ENCODE data around the gene SNCG. TPM values are rescaled to one million over a fixed set of nuclear protein-coding genes. Genes with fewer than 3 reads are reported as not detected.

Gene SNCG
- total and polyA plus RNA-seq, 2 donors (not counting 1 experiment from before 2014, with no cell fraction given), result not detected

DNA sequence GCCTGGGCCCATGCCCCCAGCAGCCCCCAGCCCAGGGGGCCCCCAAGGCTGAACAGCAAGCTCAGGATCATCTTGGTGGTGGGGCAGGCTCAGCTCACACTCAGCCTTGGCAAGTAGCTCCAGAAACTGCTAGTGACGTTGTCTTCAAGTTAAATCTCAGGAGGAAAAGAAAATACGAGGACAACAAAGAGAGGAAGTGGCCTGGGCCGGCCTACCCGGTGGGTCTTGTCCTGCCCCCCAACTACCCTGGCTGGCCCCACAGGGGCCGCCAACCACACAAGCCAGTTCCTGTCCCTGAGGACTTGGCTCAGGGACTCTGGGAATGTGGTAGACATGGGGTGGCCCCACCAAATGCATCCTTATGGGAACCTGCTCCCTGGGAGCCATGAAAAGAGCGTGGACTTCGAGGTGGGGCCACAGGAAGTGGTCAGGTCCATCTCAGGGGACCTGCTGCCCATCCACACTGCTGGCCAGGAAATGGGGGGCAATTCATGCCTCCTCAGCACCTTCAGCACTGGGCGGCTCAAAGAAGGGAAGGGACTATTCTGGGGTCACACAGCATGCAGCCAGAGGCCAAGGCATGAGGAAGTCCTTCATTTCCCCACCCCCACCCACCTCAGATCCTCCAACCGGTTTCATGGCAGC lies 806 bp upstream of the SNCG start, which contains the start of gene MMRN2:
Gene MMRN2, minus strand, starts transcription at position 145 of the 645 bp plus-strand sequence. Its CDS starts 74 bp downstream, at position 71.
- Histone ChIP-seq H2AFZ (ENCODE audit: insufficient read depth, low read depth, low read length, poor library complexity, severe bottlenecking) (no peak within 1 kb of the TSS), H3K79me2 (ENCODE audit: control insufficient read depth, insufficient read depth, low read length) (no peaks in the 10 kb centered on the region), H3K9ac (ENCODE audit: low read length) (no peak within 1 kb of the TSS), H3K4me1 (ENCODE audit: control insufficient read depth in 2 of 2, insufficient read depth in 2 of 2, low read length in 2 of 2) (peaks cover 0 to 6% of the 10 kb centered on the region in 2 donors), H3K27me3 (replicated peaks in 1 of 4; ENCODE audit: control extremely low read depth in 1 of 4, control insufficient read depth in 3 of 4, insufficient read depth in 4 of 4, low read length in 3 of 4) (peaks cover 0 to 3% (median 0%) of the 10 kb centered on the region in 4 experiments), H3K27ac (ENCODE audit: low read length in 2 of 2) (no peak within 1 kb of the TSS), H3K4me3 (ENCODE audit: control extremely low read depth in 1 of 5, extremely low read depth in 1 of 5, insufficient read depth in 1 of 5, low read depth in 2 of 5, low read length in 4 of 5) (no peak within 1 kb of the TSS), H3K36me3 (replicated peaks in 1 of 2; ENCODE audit: control extremely low read depth in 1 of 2, control insufficient read depth in 1 of 2, extremely low read depth in 1 of 2, insufficient read depth in 2 of 2, low read length in 1 of 2) (no peaks in the 10 kb centered on the region), H4K20me1 (ENCODE audit: control insufficient read depth, insufficient read depth, low read length, poor library complexity, severe bottlenecking) (no peaks in the 10 kb centered on the region), H3K9me3 (ENCODE audit: control extremely low read depth in 1 of 3, control insufficient read depth in 2 of 3, insufficient read depth in 1 of 3, low read length in 2 of 3) (peaks cover 0 to 11% (median 4%) of the 10 kb centered on the region in 3 donors), H3K4me2 (replicated peaks; ENCODE audit: low read depth, low read length, poor library complexity, severe bottlenecking) (no peak within 1 kb of the TSS)
- DNase-seq, result no peak
- 38% methylated on average over 8 of the region's 9 CpGs for WGBS (ENCODE audit: insufficient coverage)
- H3K27me3 Mint-ChIP-seq, result no peaks in the 10 kb centered on the region
- H3K27ac Mint-ChIP-seq, result no peak within 1 kb of the TSS
- H3K9me3 Mint-ChIP-seq (ENCODE audit: insufficient read depth), result peaks cover 3% of the 10 kb centered on the region
- no peak for ATAC-seq (ENCODE audit: low read depth)
- H3K4me3 Mint-ChIP-seq, result no peak within 1 kb of the TSS
- H3K4me1 Mint-ChIP-seq, result no peaks in the 10 kb centered on the region
- intact Hi-C loops (cut with micrococcal nuclease), result no loop called here
- POLR2A ChIA-PET, result no interaction called here
- TF ChIP-seq, protein P1, sequence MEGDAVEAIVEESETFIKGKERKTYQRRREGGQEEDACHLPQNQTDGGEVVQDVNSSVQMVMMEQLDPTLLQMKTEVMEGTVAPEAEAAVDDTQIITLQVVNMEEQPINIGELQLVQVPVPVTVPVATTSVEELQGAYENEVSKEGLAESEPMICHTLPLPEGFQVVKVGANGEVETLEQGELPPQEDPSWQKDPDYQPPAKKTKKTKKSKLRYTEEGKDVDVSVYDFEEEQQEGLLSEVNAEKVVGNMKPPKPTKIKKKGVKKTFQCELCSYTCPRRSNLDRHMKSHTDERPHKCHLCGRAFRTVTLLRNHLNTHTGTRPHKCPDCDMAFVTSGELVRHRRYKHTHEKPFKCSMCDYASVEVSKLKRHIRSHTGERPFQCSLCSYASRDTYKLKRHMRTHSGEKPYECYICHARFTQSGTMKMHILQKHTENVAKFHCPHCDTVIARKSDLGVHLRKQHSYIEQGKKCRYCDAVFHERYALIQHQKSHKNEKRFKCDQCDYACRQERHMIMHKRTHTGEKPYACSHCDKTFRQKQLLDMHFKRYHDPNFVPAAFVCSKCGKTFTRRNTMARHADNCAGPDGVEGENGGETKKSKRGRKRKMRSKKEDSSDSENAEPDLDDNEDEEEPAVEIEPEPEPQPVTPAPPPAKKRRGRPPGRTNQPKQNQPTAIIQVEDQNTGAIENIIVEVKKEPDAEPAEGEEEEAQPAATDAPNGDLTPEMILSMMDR (IDR thresholded peaks at IDR 0.05), result no peak
- no peak for TF ChIP-seq EZH2 (IDR thresholded peaks at IDR 0.05; ENCODE audit: borderline replicate concordance, insufficient read depth, low read depth, low read length, poor library complexity, severe bottlenecking)
- CTCF ChIA-PET, result no interaction called here

DNA sequence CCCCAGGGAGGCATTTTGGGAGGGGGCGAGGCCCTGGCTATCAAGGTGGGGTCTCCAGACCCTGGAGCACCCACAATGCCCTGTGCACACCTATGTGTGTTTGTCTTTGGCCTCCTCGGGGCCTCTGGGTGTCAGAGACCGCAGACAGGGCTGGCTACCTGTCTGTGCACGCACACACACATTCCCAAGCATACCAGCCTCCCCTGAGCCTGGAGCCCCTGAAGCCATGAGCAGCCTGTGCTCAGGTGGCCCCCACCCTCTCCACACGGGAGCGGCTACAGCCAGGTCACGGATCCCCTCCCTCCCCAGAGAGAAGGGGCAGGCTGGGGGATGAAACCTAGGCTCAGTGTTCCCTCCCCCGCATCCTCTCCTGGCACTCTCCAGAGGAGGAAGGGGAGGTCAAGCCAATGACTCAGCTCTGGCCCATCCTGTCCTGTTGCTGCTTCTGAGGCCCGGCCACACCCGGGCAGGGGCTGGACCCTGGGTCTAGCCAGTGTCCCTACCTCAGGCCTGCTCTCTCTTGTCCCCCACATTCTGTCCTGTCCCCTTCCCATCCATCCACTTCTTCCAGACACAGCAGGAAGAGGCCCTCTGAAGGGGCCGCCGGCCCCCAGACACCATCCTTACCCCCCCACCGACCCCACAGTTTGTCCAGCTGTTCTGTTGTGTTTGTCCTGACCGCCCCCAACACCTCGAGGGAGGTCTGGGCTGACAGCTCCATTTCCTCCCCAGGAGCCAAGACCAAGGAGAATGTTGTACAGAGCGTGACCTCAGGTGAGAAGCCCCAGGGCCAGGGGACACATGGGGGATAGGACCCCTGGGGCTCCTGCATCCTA lies 720 bp downstream of the SNCG start:
- DNase-seq (no peak), ATAC-seq (ENCODE audit: low read depth) (no peak)
- no peaks in the 10 kb centered on the region for H3K79me2 ChIP-seq (ENCODE audit: control insufficient read depth, insufficient read depth, low read length)
- no peaks in the 10 kb centered on the region for H4K20me1 ChIP-seq (ENCODE audit: control insufficient read depth, insufficient read depth, low read length, poor library complexity, severe bottlenecking)
- POLR2A ChIA-PET, result no interaction called here
- no peak overlapping the region for H3K4me3 ChIP-seq (ENCODE audit: control extremely low read depth in 1 of 5, extremely low read depth in 1 of 5, insufficient read depth in 1 of 5, low read depth in 2 of 5, low read length in 4 of 5)
- H3K27me3 ChIP-seq (replicated peaks in 1 of 4; ENCODE audit: control extremely low read depth in 1 of 4, control insufficient read depth in 3 of 4, insufficient read depth in 4 of 4, low read length in 3 of 4), result peaks cover 0 to 3% (median 0%) of the 10 kb centered on the region in 4 experiments
- Mint-ChIP-seq H3K9me3 (ENCODE audit: insufficient read depth) (no peaks in the 10 kb centered on the region), H3K4me3 (no peak overlapping the region), H3K27me3 (no peaks in the 10 kb centered on the region), H3K4me1 (no peaks in the 10 kb centered on the region), H3K27ac (no peak overlapping the region)
- no peaks in the 10 kb centered on the region for H3K36me3 ChIP-seq (replicated peaks in 1 of 2; ENCODE audit: control extremely low read depth in 1 of 2, control insufficient read depth in 1 of 2, extremely low read depth in 1 of 2, insufficient read depth in 2 of 2, low read length in 1 of 2)
- intact Hi-C loops (cut with micrococcal nuclease), result no loop called here
- TF ChIP-seq EZH2 (IDR thresholded peaks at IDR 0.05; ENCODE audit: borderline replicate concordance, insufficient read depth, low read depth, low read length, poor library complexity, severe bottlenecking), result no peak
- TF ChIP-seq, protein P1 (IDR thresholded peaks at IDR 0.05), result no peak
- H2AFZ ChIP-seq (ENCODE audit: insufficient read depth, low read depth, low read length, poor library complexity, severe bottlenecking), result no peak overlapping the region
- WGBS (ENCODE audit: insufficient coverage), result 63% methylated on average over 13 of the region's 16 CpGs
- peaks cover 0 to 9% of the 10 kb centered on the region in 2 donors for H3K4me1 ChIP-seq (ENCODE audit: control insufficient read depth in 2 of 2, insufficient read depth in 2 of 2, low read length in 2 of 2)
- CTCF ChIA-PET, result no interaction called here
- peaks cover 0 to 1% (median 0%) of the 10 kb centered on the region in 3 donors for H3K9me3 ChIP-seq (ENCODE audit: control extremely low read depth in 1 of 3, control insufficient read depth in 2 of 3, insufficient read depth in 1 of 3, low read length in 2 of 3)
- H3K9ac ChIP-seq (ENCODE audit: low read length), result no peak overlapping the region
- H3K4me2 ChIP-seq (replicated peaks; ENCODE audit: low read depth, low read length, poor library complexity, severe bottlenecking), result no peak overlapping the region
- H3K27ac ChIP-seq (ENCODE audit: low read length in 2 of 2), result no peak overlapping the region

All from B cell (primary cell).